ENCODE results near the gene IGSF11.
"Not testable (repeated sequence)": the region's sequence is repeated elsewhere in the genome, so short reads cannot be mapped to it uniquely, and the experiment has no call there.

The IGSF11 gene

GRCh38 chr3:118884748-118885206 lies 149.9 kb downstream of the IGSF11 start:
- DNase-seq (ENCODE audit: low read depth in 1 of 2, low spot score in 1 of 2), result peak; percentile 55 to 71

DNA sequence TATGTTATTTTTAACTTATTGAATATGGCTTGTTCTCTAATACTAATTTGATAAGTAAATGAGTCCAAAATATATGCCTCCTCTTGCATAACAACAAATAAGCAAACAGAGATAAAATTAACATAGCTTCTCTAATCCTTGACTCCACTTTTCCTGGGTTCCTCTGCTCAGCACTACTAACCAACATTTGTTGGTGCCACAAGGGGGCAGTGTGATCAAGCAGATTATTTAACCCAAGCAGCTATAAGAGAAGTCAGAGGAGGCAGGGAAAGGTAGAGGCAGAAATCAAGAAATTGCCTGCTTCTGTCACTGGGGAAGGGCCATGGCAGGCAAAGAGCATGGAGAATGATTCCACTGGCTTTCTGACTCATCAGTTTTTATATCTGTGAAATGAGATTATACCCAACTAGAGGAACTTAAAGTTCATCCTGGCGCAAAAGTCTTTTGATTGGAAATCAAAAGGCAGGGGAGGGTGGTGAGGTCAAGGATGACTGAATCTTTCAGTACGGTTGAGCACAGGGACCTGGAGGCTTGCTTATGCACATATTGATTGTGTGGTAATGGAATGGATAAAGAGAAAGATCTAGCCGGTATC lies 152.2 kb downstream of the IGSF11 start:
- DNase-seq (ENCODE audit: low read depth in 1 of 2, low spot score in 1 of 2), result peak; percentile 20 to 22

DNA sequence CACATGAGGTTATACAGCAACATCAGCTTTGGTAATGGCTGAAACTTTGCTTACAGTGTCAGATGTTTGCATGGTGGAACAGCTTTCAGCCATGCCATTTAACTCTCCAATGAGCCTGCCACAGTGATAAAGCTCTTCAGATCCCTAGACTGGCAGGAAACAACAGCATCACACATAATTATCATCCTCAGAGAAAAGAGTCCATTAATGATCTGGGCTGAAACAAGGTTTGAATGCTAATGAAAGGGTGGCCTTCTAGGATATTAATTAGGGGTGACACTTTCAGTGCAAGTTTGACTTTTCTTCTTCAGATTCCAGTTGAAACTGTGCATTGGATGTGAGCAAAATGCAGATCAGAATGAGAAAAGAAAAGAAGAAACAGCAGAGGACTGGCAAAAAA lies 166.6 kb downstream of the IGSF11 start:
- no peak for DNase-seq (ENCODE audit: low read depth in 1 of 2, low spot score in 1 of 2)

- DNase-seq (ENCODE audit: low read depth in 1 of 2, low spot score in 1 of 2), result no peak
Observed at GRCh38 chr3:118863731-118864322, 170.8 kb downstream of the IGSF11 start.

DNA sequence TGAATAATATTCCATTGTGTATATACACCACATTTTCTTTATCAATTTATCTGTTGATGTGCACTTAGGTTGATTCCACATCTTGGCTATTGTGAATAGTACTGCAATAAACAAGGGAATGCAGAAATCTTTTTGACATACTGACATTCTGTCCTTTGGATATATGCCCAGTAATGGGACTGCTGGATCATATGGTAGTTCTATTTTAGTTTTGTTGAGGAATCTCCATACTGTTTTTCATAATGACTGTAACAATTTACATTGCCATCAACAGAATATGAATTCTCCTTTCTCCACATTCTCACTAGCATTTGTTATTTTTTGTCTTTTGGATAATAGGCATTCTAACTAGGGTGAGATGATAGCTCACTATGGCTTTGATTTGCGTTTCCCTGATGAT lies 174.7 kb downstream of the IGSF11 start:
- no peak for DNase-seq (ENCODE audit: low read depth in 1 of 2, low spot score in 1 of 2)

GRCh38 chr3:118851466-118852193 lies 183.0 kb downstream of the IGSF11 start:
- DNase-seq (ENCODE audit: low read depth in 1 of 2, low spot score in 1 of 2), result not testable (repeated sequence)

- DNase-seq (ENCODE audit: low read depth in 1 of 2, low spot score in 1 of 2), result no peak
Observed at GRCh38 chr3:118850687-118851086, 184.0 kb downstream of the IGSF11 start.
